H1 (cell line): ENCODE measurements around the gene TPM2.

ENCODE experiments used
- CBX5 ChIP-seq: fragments of 300-800, 300-1000 bp; sonication (generic); IDR thresholded peaks from 2 replicates; pipeline ENCODE4 v1.7.1; 2016; ENCODE audit warnings: antibody characterized with exemption, low read length, low read depth
- CREB1 ChIP-seq: IDR thresholded peaks from 2 replicates; pipeline ENCODE4 v1.6.1; 2012; ENCODE audit warnings: inconsistent platforms
- SIN3A ChIP-seq, 2 experiments: IDR thresholded peaks in 1 of 2; conservative IDR thresholded peaks in 1 of 2; 2 replicates each; pipeline ENCODE4 v1.6.1; 2011 to 2012; ENCODE audit warnings: low read length in 2 of 2, improper control_type of control experiment in 1 of 2, low read depth in 1 of 2, mild to moderate bottlenecking in 1 of 2

DNA sequence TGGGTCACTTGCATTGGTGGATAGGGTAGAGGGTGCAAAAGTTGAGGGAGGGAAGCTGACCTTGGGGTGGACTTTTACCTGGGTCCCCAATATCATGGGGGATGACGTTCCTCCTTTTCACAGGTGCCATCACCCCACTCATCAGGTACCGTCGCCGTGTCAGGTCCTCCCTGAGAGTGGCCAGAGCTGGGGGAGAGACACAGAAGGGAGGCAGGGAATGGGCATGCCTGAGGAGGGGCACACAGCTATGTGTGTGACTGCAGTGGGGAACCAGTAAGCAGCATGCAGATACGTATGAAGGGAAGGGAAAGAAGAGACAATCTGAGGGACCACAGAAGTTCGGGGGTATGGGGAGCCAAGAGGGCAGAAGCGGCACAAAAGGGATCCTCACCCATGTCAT, 49.2 kb upstream of the TPM2 start:
- TF ChIP-seq SIN3A (conservative IDR thresholded peaks at IDR 0.05 in 1 of 2, IDR thresholded peaks at IDR 0.05 in 1 of 2; ENCODE audit: low read depth in 1 of 2, low read length in 2 of 2) (no peak), CBX5 (no peak), CREB1 (no peak)
